Small intestine (tissue), 7 donors: ENCODE measurements around the gene SEC22C. TPM values are rescaled to one million over a fixed set of nuclear protein-coding genes. Genes with fewer than 3 reads are reported as not detected.

Experiments used
- DNase-seq, 2 donors: peaks; one replicate each; pipeline versions ENCODE4 v3.0.0 to v3.0.0-alpha.2; 2013
- FAIRE-seq: peaks from 2 replicates; lab custom pipeline; 2012; peaks lifted over from hg19 to GRCh38; lab: Jason Lieb, UNC
- H3K27ac ChIP-seq, 3 donors: one replicate each; pipeline ENCODE4 v1.5.1; 2013; ENCODE audit warnings: low read length in 2 of 3, mild to moderate bottlenecking in 2 of 3, control low read depth in 1 of 3, inconsistent platforms in 1 of 3, low read depth in 1 of 3, moderate library complexity in 1 of 3
- H3K27me3 ChIP-seq, 3 donors: one replicate each; pipeline ENCODE4 v1.6.1; 2013; ENCODE audit warnings: low read length in 3 of 3, inconsistent platforms in 1 of 3; ENCODE audit not compliant: control insufficient read depth in 3 of 3, insufficient read depth in 3 of 3
- H3K36me3 ChIP-seq, 3 donors: one replicate each; pipeline ENCODE4 v1.6.1; 2013; ENCODE audit warnings: low read length in 3 of 3, inconsistent platforms in 1 of 3, low read depth in 1 of 3, mild to moderate bottlenecking in 1 of 3, moderate library complexity in 1 of 3; ENCODE audit not compliant: control insufficient read depth in 3 of 3, insufficient read depth in 2 of 3
- H3K4me1 ChIP-seq, 3 donors: one replicate each; pipeline ENCODE4 v1.6.1; 2013; ENCODE audit warnings: low read length in 2 of 3, inconsistent platforms in 1 of 3, low read depth in 1 of 3, mild to moderate bottlenecking in 1 of 3, moderate library complexity in 1 of 3; ENCODE audit not compliant: control insufficient read depth in 3 of 3, insufficient read depth in 2 of 3
- H3K4me3 ChIP-seq, 3 donors: one replicate each; pipeline ENCODE4 v1.5.1; 2013; ENCODE audit warnings: low read length in 3 of 3, control low read depth in 1 of 3, inconsistent platforms in 1 of 3, low read depth in 1 of 3, mild to moderate bottlenecking in 1 of 3, moderate library complexity in 1 of 3
- H3K9me3 ChIP-seq, 2 donors: one replicate each; pipeline ENCODE4 v1.6.1; 2013; ENCODE audit warnings: low read depth in 1 of 2, low read length in 1 of 2; ENCODE audit not compliant: control insufficient read depth in 2 of 2, insufficient read depth in 1 of 2
- WGBS, 3 donors: extraction: QIAGEN DNeasy Blood & Tissue Kit; methylation state at CpG; one replicate each; pipeline ENCODE4 v1.1.7; 2013; 5-methylcytosine and 5-hydroxymethylcytosine counted together
- polyA plus RNA-seq, 4 donors: library from polyadenylated mRNA; stranded (reverse) in 3 of 4; unstranded in 1 of 4; fragments of 200-250 nt in 3 of 4; fragments of 120-200 nt in 1 of 4; gene quantifications; one replicate each; pipeline versions ENCODE4 v1.2.1 to v1.2.3, GENCODE V29; 2013
- donor health status: healthy with polysubstance abuse.
- donor health status: control.
- donor health status: control.
- donor health status: Bipolar disorder and iron deficiency.
- donor health status: healthy.

SEC22C gene
- polyA plus RNA-seq, 4 donors: 24.1 to 49.9 (median 39.5) TPM

DNA sequence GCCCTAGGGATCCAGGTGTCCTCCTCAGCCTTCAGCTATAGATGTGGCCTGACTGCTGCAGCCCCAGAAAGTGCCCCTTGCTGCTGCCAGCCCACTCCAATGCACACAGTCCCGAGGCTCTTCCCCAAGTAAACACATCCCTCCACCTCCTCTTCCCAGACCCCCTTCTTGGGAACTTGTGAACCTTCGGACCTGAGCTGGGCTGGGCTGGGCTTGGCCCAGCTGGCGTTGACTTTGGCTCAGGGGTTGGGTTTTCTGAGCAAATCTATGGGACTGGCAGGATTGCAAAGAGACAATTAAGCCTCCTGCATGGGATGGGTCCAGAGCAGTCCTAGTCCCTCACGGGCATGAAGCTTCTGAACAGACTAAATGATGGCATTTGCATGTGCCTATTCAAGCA lies 64.7 kb downstream of the SEC22C start:
- H3K4me3 ChIP-seq: no peak overlapping the region
- H3K4me1 ChIP-seq: peaks cover 3 to 42% (median 20%) of the 10 kb centered on the region in 3 donors
- DNase-seq: peak; percentile 52 to 75
- H3K27me3 ChIP-seq: no peaks in the 10 kb centered on the region
- peaks cover 0 to 79% (median 5%) of the 10 kb centered on the region in 3 donors for H3K36me3 ChIP-seq
- no peak for FAIRE-seq
- 6 to 47% (median 30%) methylated on average over 4 of the region's 4 CpGs for WGBS, 3 donors
- no peaks in the 10 kb centered on the region for H3K9me3 ChIP-seq
- H3K27ac ChIP-seq: peak overlapping the region; percentile 9 to 89 (median 11)

GRCh38 chr3:42516443-42516842 lies 65.3 kb downstream of the SEC22C start:
- H3K9me3 ChIP-seq: no peaks in the 10 kb centered on the region
- peaks cover 0 to 80% (median 5%) of the 10 kb centered on the region in 3 donors for H3K36me3 ChIP-seq
- no peak overlapping the region for H3K4me3 ChIP-seq
- H3K4me1 ChIP-seq: peaks cover 3 to 49% (median 23%) of the 10 kb centered on the region in 3 donors
- DNase-seq (peak; percentile 49 to 86), FAIRE-seq (no peak)
- WGBS, 3 donors: 18 to 52% (median 46%) methylated on average over 5 of the region's 5 CpGs
- H3K27me3 ChIP-seq: no peaks in the 10 kb centered on the region
- peak overlapping the region; percentile 11 to 89 (median 22) for H3K27ac ChIP-seq

- peak overlapping the region; percentile 11 to 89 (median 22) for H3K27ac ChIP-seq
- FAIRE-seq (no peak), DNase-seq (no peak)
- WGBS, 3 donors: 36 to 71% (median 56%) methylated on average over 2 of the region's 2 CpGs
- no peaks in the 10 kb centered on the region for H3K27me3 ChIP-seq
- peaks cover 3 to 54% (median 23%) of the 10 kb centered on the region in 3 donors for H3K4me1 ChIP-seq
- no peak overlapping the region for H3K4me3 ChIP-seq
- H3K9me3 ChIP-seq: no peaks in the 10 kb centered on the region
- peaks cover 0 to 81% (median 5%) of the 10 kb centered on the region in 3 donors for H3K36me3 ChIP-seq
Observed at GRCh38 chr3:42515976-42516375, 65.8 kb downstream of the SEC22C start.

GRCh38 chr3:42515391-42515916 lies 66.3 kb downstream of the SEC22C start:
- Histone ChIP-seq H3K4me3 (no peak overlapping the region), H3K9me3 (no peaks in the 10 kb centered on the region), H3K27me3 (no peaks in the 10 kb centered on the region), H3K36me3 (peaks cover 0 to 79% (median 5%) of the 10 kb centered on the region in 3 donors), H3K4me1 (peaks cover 3 to 59% (median 25%) of the 10 kb centered on the region in 3 donors), H3K27ac (peak overlapping the region in 2 of 3 donors; percentile 22 to 89)
- DNase-seq (peak in 1 of 2 donors; percentile 86), FAIRE-seq (no peak)
- 33 to 58% (median 55%) methylated on average over 12 of the region's 12 CpGs for WGBS, 3 donors

GRCh38 chr3:42514876-42515275 lies 66.9 kb downstream of the SEC22C start:
- WGBS, 3 donors: 61 to 70% (median 68%) methylated on average over 4 of the region's 4 CpGs
- no peak for FAIRE-seq
- no peak for DNase-seq
- no peaks in the 10 kb centered on the region for H3K9me3 ChIP-seq
- peaks cover 0 to 64% (median 25%) of the 10 kb centered on the region in 3 donors for H3K4me1 ChIP-seq
- no peak overlapping the region for H3K4me3 ChIP-seq
- H3K27ac ChIP-seq: peak overlapping the region in 2 of 3 donors; percentile 18 to 89
- H3K36me3 ChIP-seq: peaks cover 0 to 76% (median 2%) of the 10 kb centered on the region in 3 donors
- H3K27me3 ChIP-seq: no peaks in the 10 kb centered on the region

DNA sequence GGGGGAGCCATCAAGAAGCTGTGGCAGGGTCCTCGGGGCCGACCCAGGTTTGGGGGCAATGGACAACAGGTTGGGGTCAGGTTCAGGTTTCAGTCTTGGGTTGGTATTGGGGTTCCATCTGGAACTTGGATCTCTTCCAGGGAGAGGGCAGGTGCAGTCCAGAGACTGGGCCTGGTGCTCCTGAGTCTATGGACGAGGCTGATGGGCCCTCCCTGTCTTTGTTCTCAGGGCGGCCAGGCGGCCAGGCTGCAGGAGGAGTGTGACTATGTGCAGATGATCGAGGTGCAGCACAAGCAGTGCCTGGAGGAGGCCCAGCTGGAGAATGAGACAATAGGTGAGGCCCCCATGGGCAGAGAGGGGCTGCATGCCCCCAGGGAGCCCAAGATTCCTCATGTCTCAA lies 68.2 kb downstream of the SEC22C start:
- Histone ChIP-seq H3K36me3 (peaks cover 0 to 74% (median 0%) of the 10 kb centered on the region in 3 donors), H3K9me3 (no peaks in the 10 kb centered on the region), H3K27ac (peak overlapping the region in 1 of 3 donors; percentile 89), H3K27me3 (no peaks in the 10 kb centered on the region), H3K4me1 (peaks cover 4 to 74% (median 31%) of the 10 kb centered on the region in 3 donors), H3K4me3 (no peak overlapping the region)
- no peak for DNase-seq
- 50 to 77% (median 65%) methylated on average over 6 of the region's 6 CpGs for WGBS, 3 donors
- FAIRE-seq: no peak

GRCh38 chr3:42513121-42513520 lies 68.6 kb downstream of the SEC22C start:
- no peaks in the 10 kb centered on the region for H3K27me3 ChIP-seq
- DNase-seq: no peak
- H3K4me1 ChIP-seq: peaks cover 4 to 78% (median 35%) of the 10 kb centered on the region in 3 donors
- H3K27ac ChIP-seq: no peak overlapping the region
- no peak for FAIRE-seq
- peaks cover 0 to 72% (median 0%) of the 10 kb centered on the region in 3 donors for H3K36me3 ChIP-seq
- H3K4me3 ChIP-seq: no peak overlapping the region
- 83 to 89% (median 87%) methylated on average over 3 of the region's 3 CpGs for WGBS, 3 donors
- H3K9me3 ChIP-seq: no peaks in the 10 kb centered on the region

GRCh38 chr3:42511736-42512135 lies 70.0 kb downstream of the SEC22C start:
- DNase-seq: no peak
- Histone ChIP-seq H3K9me3 (no peaks in the 10 kb centered on the region), H3K36me3 (peaks cover 0 to 67% (median 0%) of the 10 kb centered on the region in 3 donors), H3K27me3 (no peaks in the 10 kb centered on the region), H3K4me3 (no peak overlapping the region), H3K4me1 (peaks cover 4 to 84% (median 30%) of the 10 kb centered on the region in 3 donors), H3K27ac (peak overlapping the region in 2 of 3 donors; percentile 12 to 93)
- 62 to 80% (median 80%) methylated on average over 2 of the region's 2 CpGs for WGBS, 3 donors
- no peak for FAIRE-seq
